Natural killer cell (primary cell): ENCODE data around the gene LDLRAD4. TPM values are rescaled to one million over a fixed set of nuclear protein-coding genes. Genes with fewer than 3 reads are reported as not detected.

ENCODE experiments used
- ATAC-seq, 3 donors: fragments of 150-1000 bp in 2 of 3; fragments of 200-7000 bp in 1 of 3; cut with Tn5 transposase; 1 replicate in 1 of 3; 2 replicates in 2 of 3; pipeline ENCODE4 v1.10.0; 2021; ENCODE audit warnings: mild to moderate bottlenecking in 2 of 3, moderate library complexity in 2 of 3
- DNase-seq, 2 donors: peaks; one replicate each; pipeline versions ENCODE4 v3.0.0 to v3.0.0-alpha.2; 2013 to 2021; ENCODE audit warnings: mixed read lengths in 1 of 2
- H3K27ac ChIP-seq: one replicate; pipeline ENCODE4 v1.5.1; 2013; ENCODE audit warnings: mild to moderate bottlenecking, low read length
- H3K27me3 ChIP-seq: one replicate; pipeline ENCODE4 v1.6.1; 2013; ENCODE audit warnings: low read length; ENCODE audit not compliant: control insufficient read depth, insufficient read depth
- H3K36me3 ChIP-seq: one replicate; pipeline ENCODE4 v1.6.1; 2013; ENCODE audit warnings: low read length; ENCODE audit not compliant: control insufficient read depth, insufficient read depth
- H3K4me1 ChIP-seq: one replicate; pipeline ENCODE4 v1.6.1; 2013; ENCODE audit warnings: low read length; ENCODE audit not compliant: control insufficient read depth, insufficient read depth
- H3K4me3 ChIP-seq: one replicate; pipeline ENCODE4 v1.5.1; 2013; ENCODE audit warnings: low read length
- H3K9me3 ChIP-seq: one replicate; pipeline ENCODE4 v1.6.1; 2013; ENCODE audit warnings: low read length; ENCODE audit not compliant: control insufficient read depth, insufficient read depth
- H3K27ac Mint-ChIP-seq, 2 donors: one replicate each; pipeline ENCODE4 v1.8.0; 2022; ENCODE audit warnings: mild to moderate bottlenecking in 2 of 2, mixed read lengths in 2 of 2, moderate library complexity in 1 of 2
- H3K27me3 Mint-ChIP-seq, 2 donors: one replicate each; pipeline ENCODE4 v1.8.0; 2022; ENCODE audit warnings: low read depth in 2 of 2, mixed read lengths in 2 of 2
- H3K36me3 Mint-ChIP-seq: one replicate; pipeline ENCODE4 v1.8.0; 2022; ENCODE audit warnings: mixed read lengths
- H3K4me1 Mint-ChIP-seq, 2 donors: one replicate each; pipeline ENCODE4 v1.8.0; 2022; ENCODE audit warnings: mixed read lengths in 2 of 2
- H3K4me3 Mint-ChIP-seq: one replicate; pipeline ENCODE4 v1.8.0; 2022; ENCODE audit warnings: mild to moderate bottlenecking, moderate library complexity, mixed read lengths
- H3K9me3 Mint-ChIP-seq, 2 donors: one replicate each; pipeline ENCODE4 v1.8.0; 2022; ENCODE audit warnings: mixed read lengths in 2 of 2
- CTCF ChIP-seq: fragments of 200-600 bp; IDR thresholded peaks from one replicate; pipeline ENCODE4 v1.8.0; 2022; ENCODE audit warnings: antibody characterized with exemption
- WGBS: methylation state at CpG from one replicate; pipeline ENCODE4 v1.1.7; 2013; ENCODE audit warnings: missing lambda C conversion rate; ENCODE audit not compliant: insufficient coverage; 5-methylcytosine and 5-hydroxymethylcytosine counted together
- intact Hi-C: fragments of 100-400 bp; cut with micrococcal nuclease; formaldehyde crosslinking; loops from one replicate; pipeline ENCODE4 v1.14.2; 2022
- total RNA-seq, 4 donors: library from RNA; stranded (reverse); fragments of 120-200 nt in 1 of 4; gene quantifications; one replicate each; pipeline versions ENCODE4 v1.2.3 to v1.2.4, GENCODE V29; 2013 to 2022

The LDLRAD4 gene
- total RNA-seq, 3 donors from 2014 or later (not counting 1 experiment from before 2014, with no cell fraction given) = 24.0 to 36.3 (median 29.2) TPM

DNA sequence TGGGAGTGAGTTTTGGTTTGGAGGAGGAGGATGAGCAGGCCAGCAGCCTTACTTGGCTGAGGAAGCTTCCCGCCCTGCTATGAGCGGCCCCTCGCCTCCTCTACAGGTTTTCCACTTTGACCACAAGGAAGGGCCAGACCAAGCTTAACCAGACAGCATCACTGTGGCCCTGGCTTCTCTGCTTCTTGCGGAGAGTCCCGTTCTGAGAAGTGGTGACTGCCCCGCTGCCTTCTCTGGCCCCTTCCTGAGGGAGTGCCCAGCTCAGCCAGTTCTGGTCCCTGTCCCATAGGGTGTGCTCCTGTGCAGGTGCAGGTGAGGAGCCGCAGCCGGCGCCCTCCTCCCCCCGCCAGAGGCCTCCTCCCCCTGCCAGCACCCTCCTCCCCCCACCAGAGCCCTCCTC is 406.8 kb downstream of the LDLRAD4 start:
- H3K27ac ChIP-seq = no peak overlapping the region
- H3K36me3 ChIP-seq = peaks cover 8% of the 10 kb centered on the region
- H3K9me3 ChIP-seq = no peaks in the 10 kb centered on the region
- H3K4me1 Mint-ChIP-seq = peaks cover 11 to 12% of the 10 kb centered on the region in 2 donors
- WGBS = 75% methylated on average over 9 of the region's 10 CpGs
- intact Hi-C loops = no loop called here
- no peaks in the 10 kb centered on the region for H3K27me3 ChIP-seq
- no peaks in the 10 kb centered on the region for H3K4me1 ChIP-seq
- DNase-seq = no peak
- no peaks in the 10 kb centered on the region for H3K36me3 Mint-ChIP-seq
- no peak for TF ChIP-seq CTCF
- no peak overlapping the region for H3K4me3 Mint-ChIP-seq
- ATAC-seq = no peak
- no peaks in the 10 kb centered on the region for H3K27me3 Mint-ChIP-seq
- no peak overlapping the region for H3K27ac Mint-ChIP-seq
- no peaks in the 10 kb centered on the region for H3K9me3 Mint-ChIP-seq
- H3K4me3 ChIP-seq = no peak overlapping the region

DNA sequence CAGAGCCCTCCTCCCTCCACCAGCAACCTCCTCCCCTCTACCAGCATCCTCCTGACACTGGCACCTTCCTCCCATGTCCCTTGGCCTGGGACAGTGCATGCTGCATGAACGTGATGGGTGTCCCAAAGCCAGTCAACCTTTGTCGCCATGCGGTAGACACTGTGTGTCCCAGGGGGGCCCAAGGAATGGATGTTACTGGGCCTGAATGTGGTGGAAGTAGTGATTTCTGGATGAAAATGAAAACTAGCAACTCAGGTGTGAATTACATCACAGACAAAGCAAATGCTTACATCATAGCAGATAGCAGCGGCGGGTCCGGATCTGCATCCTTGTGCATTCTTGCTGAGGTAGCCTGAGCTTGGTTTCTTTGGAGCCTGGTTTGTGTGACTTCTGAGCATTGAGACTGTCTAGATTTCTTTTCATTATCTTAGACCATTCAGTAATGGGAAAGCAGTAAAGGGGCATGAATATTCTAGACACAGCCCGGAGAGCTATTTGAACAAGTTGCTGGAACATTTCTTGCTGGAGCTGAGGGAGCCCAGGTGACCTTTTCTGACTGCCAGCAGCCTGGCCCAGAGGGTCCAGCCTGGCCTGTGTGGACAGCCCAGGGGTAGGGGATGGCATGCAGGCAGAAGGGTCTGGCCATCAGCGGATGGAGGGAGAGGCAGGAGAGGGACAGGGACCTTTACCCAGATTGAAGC is 407.4 kb downstream of the LDLRAD4 start:
- DNase-seq (no peak), ATAC-seq (no peak)
- H3K4me3 ChIP-seq = no peak overlapping the region
- Mint-ChIP-seq H3K4me1 (peaks cover 11 to 12% of the 10 kb centered on the region in 2 donors), H3K27ac (no peak overlapping the region), H3K9me3 (no peaks in the 10 kb centered on the region), H3K36me3 (no peaks in the 10 kb centered on the region), H3K27me3 (no peaks in the 10 kb centered on the region), H3K4me3 (no peak overlapping the region)
- intact Hi-C loops = no loop called here
- H3K27me3 ChIP-seq = no peaks in the 10 kb centered on the region
- TF ChIP-seq CTCF = no peak
- H3K27ac ChIP-seq = no peak overlapping the region
- H3K9me3 ChIP-seq = no peaks in the 10 kb centered on the region
- H3K36me3 ChIP-seq = peaks cover 8% of the 10 kb centered on the region
- 94% methylated on average over 8 of the region's 8 CpGs for WGBS
- no peaks in the 10 kb centered on the region for H3K4me1 ChIP-seq

DNA sequence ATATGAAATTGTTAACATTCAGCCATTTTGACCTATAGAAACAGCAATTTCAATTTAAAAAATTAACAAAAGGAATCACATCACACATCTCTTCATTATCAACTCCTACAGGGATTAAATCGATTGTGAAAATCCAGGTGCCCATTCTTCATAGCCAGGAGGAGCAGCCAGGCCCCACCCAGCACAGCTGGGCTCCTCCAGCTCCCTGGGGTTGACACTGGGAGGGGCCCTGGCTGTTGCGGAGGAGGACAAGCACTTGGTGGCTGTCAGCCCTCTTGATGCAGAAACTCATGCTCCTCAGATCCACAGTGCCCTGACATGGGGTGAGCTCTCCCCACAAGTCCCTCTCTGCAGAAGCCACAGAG is 408.0 kb downstream of the LDLRAD4 start:
- no peaks in the 10 kb centered on the region for H3K27me3 Mint-ChIP-seq
- TF ChIP-seq CTCF = no peak
- Histone ChIP-seq H3K36me3 (peaks cover 6% of the 10 kb centered on the region), H3K4me1 (no peaks in the 10 kb centered on the region), H3K9me3 (no peaks in the 10 kb centered on the region), H3K4me3 (no peak overlapping the region), H3K27ac (no peak overlapping the region), H3K27me3 (no peaks in the 10 kb centered on the region)
- H3K4me1 Mint-ChIP-seq = peaks cover 11 to 12% of the 10 kb centered on the region in 2 donors
- no peaks in the 10 kb centered on the region for H3K9me3 Mint-ChIP-seq
- H3K27ac Mint-ChIP-seq = no peak overlapping the region
- intact Hi-C loops = no loop called here
- H3K4me3 Mint-ChIP-seq = no peak overlapping the region
- no peaks in the 10 kb centered on the region for H3K36me3 Mint-ChIP-seq
- 83% methylated on average over 2 of the region's 2 CpGs for WGBS
- DNase-seq (no peak), ATAC-seq (no peak)

GRCh38 chr18:13627639-13628038 is 409.1 kb downstream of the LDLRAD4 start:
- no peaks in the 10 kb centered on the region for H3K9me3 ChIP-seq
- H3K27me3 Mint-ChIP-seq = no peaks in the 10 kb centered on the region
- no peak for ATAC-seq
- intact Hi-C loops = no loop called here
- H3K4me3 ChIP-seq = no peak overlapping the region
- 91% methylated on average over 8 of the region's 8 CpGs for WGBS
- no peaks in the 10 kb centered on the region for H3K9me3 Mint-ChIP-seq
- no peaks in the 10 kb centered on the region for H3K36me3 Mint-ChIP-seq
- H3K4me1 Mint-ChIP-seq = peaks cover 11 to 12% of the 10 kb centered on the region in 2 donors
- no peak overlapping the region for H3K27ac Mint-ChIP-seq
- H3K27ac ChIP-seq = no peak overlapping the region
- H3K4me1 ChIP-seq = no peaks in the 10 kb centered on the region
- peaks cover 6% of the 10 kb centered on the region for H3K36me3 ChIP-seq
- no peak overlapping the region for H3K4me3 Mint-ChIP-seq
- DNase-seq = no peak
- TF ChIP-seq CTCF = no peak
- no peaks in the 10 kb centered on the region for H3K27me3 ChIP-seq
